GM21390 (cell line): ENCODE measurements around the gene ARAP1.

Experiments
- ATAC-seq: cut with Tn5 transposase; IDR thresholded peaks from one replicate; pipeline ENCODE4 v1.9.1; 2021; ENCODE audit not compliant: unreplicated experiment

Gene ARAP1

DNA sequence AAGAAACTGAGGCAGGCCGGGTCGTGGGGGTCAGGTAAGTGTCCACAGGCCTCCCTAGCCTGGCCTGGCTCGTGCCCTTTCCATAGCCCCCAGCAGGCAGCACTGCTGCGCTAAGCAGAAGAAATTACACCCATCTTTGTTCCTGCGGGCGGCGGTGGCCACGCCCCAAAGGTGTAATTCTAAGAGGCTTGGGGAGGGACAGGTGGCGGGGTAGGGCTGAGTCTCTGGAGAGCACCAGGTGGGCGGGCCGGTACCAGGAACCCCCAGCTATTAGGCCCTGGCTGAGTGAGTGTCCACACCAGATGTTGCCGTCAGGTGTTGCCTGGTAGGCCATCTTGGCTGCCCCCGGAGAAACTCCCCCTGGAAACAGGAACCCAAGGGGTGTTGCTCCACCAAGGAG is 12.3 kb upstream of the ARAP1 start:
- ATAC-seq, result no peak

GRCh38 chr11:72763823-72764222 is 11.6 kb upstream of the ARAP1 start:
- ATAC-seq, result no peak

GRCh38 chr11:72762641-72763304 is 10.6 kb upstream of the ARAP1 start:
- ATAC-seq, result no peak

GRCh38 chr11:72760539-72761405 is 8.6 kb upstream of the ARAP1 start:
- no peak for ATAC-seq

DNA sequence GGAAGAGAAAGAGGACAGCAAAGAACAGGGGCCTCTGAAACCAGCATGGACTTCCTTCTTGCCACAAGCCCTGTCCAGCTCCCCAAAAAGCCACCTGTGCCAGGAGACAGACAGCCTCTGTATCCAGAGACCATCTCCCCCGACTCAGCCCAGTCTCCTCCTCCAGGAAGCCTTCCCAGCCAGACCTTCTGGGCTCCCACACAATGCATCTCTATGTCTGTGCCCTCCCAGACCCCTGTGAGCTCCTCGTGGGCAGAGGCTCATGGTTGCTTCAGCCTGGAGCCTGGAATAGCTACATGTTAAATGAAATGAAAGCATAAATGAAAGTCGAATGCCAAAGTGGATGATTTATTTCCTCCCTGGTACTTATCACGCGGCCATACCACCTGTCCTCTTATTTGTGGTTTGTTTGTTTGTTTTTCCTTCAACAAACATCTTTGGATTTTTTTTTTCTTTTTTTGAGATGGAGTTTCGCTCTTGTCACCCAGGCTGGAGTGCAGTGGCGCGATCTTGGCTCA is 7.3 kb upstream of the ARAP1 start:
- ATAC-seq, result no peak

- no peak for ATAC-seq
These were observed 6.6 kb upstream of the ARAP1 start for GRCh38 chr11:72758690-72759389.

DNA sequence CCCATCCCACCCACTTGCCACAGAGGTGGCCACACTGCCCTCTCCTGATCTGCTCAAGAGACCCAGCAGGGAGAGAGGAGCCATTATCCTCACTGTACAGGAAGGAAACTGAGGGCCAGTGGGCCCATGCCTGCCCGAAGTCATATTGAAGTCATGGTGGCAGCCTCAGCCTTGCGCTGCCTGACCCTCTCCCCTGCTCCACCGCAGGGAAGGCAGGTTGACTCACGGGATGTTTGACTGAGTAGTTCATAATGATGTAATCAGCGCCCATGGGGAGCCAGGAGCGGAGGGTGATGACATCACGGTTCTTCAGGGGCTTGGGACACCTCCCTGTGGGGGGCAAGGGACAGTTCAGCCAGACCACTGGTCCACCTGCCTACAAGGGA is 6.1 kb upstream of the ARAP1 start:
- ATAC-seq, result no peak

DNA sequence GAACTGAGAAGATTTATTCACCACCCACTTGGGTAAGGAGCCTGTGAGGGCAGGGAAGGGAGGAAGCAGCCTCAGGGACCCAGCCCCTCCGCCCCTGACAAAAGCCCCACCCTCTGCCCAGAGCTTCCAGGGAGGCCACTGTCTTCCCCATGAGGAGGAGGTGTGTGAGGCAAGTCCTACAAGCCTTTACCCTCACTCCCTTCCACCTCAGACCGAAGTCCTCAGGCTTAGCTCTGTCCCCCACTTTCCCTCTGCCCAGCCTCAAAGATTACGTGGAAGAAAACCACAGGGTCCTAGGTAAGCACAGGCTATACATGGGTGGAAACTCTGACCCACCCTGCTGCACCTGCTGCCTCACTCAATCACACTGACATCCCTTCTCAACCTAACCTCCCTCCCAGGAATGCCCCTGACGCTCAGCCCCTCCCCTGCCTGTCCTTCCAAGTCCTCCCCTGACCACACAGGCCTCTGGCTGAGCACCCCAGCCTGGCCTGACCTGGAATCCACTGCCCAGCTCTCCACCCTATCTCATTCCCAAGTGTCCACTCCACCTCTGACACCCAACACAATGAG is 3.6 kb upstream of the ARAP1 start:
- ATAC-seq, result no peak

GRCh38 chr11:72754544-72755155 is 2.4 kb upstream of the ARAP1 start:
- ATAC-seq, result no peak

DNA sequence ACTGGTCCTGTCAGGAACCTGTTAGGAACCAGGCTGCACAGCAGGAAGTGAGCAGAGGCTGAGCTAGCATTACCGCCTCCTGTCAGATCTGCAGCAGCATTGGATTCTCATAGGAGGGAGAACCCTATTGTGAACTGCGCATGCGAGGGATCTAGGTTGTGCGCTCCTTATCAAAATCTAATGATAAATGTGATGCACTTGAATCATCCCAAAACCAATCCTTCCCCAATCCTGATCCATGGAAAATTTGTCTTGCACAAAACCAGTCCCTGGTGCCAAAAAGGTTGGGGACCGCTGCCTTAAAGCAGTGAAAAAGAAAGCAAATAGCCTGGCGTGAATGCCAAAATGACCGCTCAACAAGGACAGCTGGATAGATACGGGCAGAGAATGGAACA is 1.9 kb upstream of the ARAP1 start:
- no peak for ATAC-seq

GRCh38 chr11:72753341-72754148 is 1.3 kb upstream of the ARAP1 start:
- ATAC-seq, result no peak

DNA sequence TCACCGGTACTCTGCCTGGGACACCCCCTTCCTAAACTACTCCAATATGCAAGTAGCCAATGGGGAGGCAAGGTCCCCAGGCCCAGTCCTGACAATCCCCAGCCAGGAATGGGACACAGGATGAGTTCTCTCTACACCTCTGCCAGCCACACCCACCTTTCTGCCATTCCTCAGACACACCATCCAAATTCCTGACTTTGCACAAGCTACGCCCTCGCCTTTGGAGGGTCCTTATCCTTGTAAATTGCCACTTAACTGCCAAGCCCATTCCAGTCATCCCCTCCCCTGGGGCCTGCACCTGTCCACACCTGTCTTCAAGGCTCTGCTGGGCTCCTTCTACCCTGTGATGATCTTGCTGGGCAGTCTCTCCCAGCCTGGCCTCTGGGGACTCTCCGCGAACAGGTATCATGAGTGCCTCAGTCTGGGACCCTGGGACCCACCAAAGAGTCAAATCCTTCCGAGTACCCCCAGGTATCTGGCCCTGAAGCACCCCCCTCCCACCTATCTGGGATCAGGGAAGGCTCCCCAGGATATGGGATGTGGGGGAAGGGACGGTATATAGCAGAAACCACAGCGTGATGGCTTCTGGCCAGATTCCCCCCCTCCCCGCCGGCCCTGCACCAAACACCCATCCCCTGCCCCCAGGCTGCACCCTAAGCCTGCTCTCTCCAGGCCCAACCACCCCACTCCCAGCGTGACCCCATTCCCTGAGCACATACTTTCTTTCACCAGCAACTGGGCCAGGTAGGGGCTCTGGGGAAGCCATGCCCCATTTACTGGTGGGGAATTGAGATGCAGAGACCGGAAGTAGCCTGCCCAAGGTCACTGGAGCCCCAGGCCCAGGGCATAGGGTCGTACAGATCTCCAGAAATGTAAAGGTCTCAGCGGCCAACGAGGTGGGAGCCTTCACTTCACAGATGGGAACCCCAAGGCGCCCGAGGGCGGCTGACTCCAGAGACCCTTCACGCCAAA is 806 bp downstream of the ARAP1 start:
- ATAC-seq, result no peak

DNA sequence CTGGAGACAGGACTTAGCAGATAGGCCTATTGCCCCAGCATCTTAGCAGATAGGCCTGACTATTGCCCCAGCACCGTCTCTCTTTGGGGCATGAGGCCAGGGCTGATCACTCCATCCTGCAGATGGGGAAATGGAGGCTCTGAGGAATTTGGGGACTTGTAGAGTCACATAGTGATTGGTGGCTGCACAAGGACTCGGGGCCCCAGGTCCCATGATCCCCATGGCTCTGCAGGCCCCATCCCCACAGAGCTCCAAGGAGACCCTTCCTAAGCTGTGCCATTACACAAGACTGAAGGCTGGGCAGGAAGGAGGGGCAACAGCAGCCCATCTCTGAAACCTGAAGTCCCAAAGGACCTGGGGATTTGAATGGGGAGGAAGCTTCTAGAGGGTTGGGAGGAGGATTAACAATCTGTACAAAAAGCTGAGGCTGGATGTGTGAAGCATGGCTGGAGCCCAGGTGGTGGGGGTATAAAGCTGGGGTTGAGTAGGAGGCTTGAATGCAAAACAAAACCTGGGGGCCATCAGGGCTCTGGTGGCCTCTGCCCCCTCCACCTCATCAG is 1.6 kb downstream of the ARAP1 start:
- ATAC-seq, result no peak

- no peak for ATAC-seq
These were observed 2.1 kb downstream of the ARAP1 start for GRCh38 chr11:72750086-72750485.

GRCh38 chr11:72747289-72747855 is 4.8 kb downstream of the ARAP1 start:
- ATAC-seq, result no peak

GRCh38 chr11:72746821-72747220 is 5.4 kb downstream of the ARAP1 start:
- ATAC-seq, result no peak

- no peak for ATAC-seq
These were observed 6.2 kb downstream of the ARAP1 start for GRCh38 chr11:72745925-72746550.

GRCh38 chr11:72745511-72745910 is 6.7 kb downstream of the ARAP1 start:
- ATAC-seq, result no peak
